HPDE6-E6E7 (cell line): ENCODE data around the gene C8B.

Experiments used
- DNase-seq: peaks from one replicate; pipeline ENCODE4 v3.0.0; 2011; ENCODE audit warnings: missing footprints; ENCODE audit errors: extremely low spot score

The C8B gene

GRCh38 chr1:56901716-56902115 is 64.1 kb downstream of the C8B start:
- no peak for DNase-seq

GRCh38 chr1:56898879-56899278 is 66.9 kb downstream of the C8B start:
- no peak for DNase-seq

GRCh38 chr1:56898005-56898373 is 67.8 kb downstream of the C8B start:
- DNase-seq: no peak

GRCh38 chr1:56897150-56898004 is 68.4 kb downstream of the C8B start:
- DNase-seq: no peak

- DNase-seq: no peak
These were observed 71.8 kb downstream of the C8B start for GRCh38 chr1:56894014-56894413.

GRCh38 chr1:56890229-56890628 is 75.6 kb downstream of the C8B start:
- no peak for DNase-seq

GRCh38 chr1:56881417-56881816 is 84.4 kb downstream of the C8B start:
- no peak for DNase-seq

GRCh38 chr1:56880774-56881173 is 85.0 kb downstream of the C8B start:
- DNase-seq: no peak
